GM21360 (cell line): ENCODE results near the gene CTNNA3.

ENCODE experiments used
- ATAC-seq: cut with Tn5 transposase; IDR thresholded peaks from one replicate; pipeline ENCODE4 v1.9.1; 2021; ENCODE audit warnings: mild to moderate bottlenecking, moderate library complexity; ENCODE audit not compliant: unreplicated experiment

CTNNA3 gene

DNA sequence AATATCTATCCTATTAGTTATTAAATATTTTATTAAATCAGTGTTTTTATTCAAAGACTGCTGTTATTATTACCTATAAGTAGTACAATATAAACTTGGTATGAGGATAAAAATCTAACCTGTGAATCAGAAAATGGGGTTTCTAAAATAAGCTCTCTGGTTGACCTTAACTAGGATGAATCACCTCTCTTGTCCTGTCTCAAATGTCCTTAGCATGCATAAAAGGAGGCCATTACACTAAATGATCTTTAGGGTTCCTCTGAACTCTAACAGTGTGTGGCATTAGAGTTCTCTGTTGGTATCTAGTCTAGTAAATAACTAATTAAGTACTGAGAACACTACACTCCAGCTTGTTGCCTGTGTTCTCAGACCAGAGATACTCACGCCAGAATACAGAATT, 913.2 kb downstream of the CTNNA3 start:
- no peak for ATAC-seq

DNA sequence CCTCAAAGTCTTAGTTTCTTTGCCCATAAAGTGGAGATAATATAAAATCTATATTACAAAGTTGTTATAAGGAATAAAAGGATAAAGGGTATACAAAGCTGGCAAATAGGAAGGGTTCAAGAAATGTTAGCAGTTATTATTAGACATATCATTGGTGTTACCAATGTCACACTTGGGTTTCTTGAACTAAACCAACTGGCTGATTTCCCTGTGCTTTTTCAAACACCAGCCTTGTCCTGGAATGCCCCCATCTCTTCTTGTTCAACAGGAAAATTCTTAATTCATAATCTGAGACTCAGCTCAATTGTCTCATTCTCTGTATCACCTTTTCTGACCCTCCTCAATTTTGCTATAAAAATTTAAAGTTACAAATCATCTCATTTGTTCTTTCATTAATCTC, 913.9 kb downstream of the CTNNA3 start:
- ATAC-seq, result no peak

DNA sequence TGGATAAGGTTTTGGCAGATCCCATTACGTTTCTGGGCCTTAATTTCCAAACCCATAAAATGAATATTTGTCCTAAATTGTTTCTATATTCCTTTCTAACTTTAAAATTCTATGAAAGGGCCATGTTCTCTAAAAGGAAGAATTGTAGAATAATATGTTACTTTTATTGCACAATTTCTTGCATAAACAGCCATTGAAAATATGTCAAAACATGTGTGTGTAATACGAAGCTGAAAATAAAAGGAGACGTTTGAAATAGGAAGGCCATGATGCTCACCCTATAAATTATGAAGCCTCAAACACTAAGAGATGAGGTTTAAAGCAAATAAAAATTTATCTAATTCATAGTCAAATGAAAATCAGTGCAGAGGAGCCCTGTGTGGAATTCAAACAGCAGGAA, 915.2 kb downstream of the CTNNA3 start:
- ATAC-seq, result no peak

DNA sequence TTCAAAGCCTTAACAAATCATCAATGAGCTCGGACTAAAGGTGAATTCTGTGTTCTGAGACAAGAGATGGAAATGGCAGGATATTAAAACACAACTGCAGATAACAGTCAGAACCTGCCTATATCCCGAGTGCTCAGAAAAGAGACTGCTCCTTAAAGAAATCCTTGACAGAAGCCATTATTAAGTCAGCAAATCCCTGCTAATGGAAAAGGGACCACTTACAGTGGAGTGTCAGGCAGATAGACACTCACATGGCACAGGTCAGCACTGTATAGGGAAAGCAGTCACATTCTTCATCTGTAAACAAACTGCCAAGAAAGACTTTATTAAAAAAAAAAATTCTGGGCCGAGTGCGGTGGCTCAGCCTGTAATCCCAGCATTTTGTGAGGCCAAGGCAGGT, 917.6 kb downstream of the CTNNA3 start:
- no peak for ATAC-seq

DNA sequence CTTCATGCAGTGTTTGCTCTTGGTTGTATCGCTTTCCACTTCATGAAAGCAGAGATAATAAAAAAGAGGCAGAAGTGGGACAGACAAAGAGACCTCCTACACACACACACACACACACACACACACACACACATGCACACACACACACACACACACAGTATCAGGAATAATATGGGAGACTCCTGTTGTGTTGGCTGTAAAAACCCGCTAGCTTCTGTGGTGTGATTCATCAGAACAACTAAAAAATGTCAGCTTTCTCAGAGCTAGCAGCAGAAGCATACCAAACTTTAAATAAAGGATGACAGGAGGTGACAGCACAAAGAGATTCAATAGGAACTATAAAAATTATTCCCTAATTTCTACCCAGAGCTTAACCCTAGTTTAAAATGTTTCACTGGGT, 918.3 kb downstream of the CTNNA3 start:
- no peak for ATAC-seq

DNA sequence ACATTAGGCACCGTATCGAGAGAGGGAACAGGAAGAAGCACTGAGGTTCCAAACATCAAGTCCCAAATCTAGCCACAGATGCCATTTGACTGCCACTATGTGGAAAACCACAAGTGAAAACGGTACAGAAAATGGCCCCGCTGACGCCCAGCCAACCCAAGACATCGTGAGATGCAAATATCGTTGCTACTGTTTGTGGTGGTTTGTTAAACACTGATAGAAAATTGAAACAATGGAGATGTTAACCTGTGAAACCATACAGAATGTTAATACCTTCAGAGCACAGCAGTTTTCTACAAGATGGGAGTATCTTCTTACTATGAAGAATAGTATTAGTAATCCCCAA, 922.5 kb downstream of the CTNNA3 start:
- no peak for ATAC-seq

DNA sequence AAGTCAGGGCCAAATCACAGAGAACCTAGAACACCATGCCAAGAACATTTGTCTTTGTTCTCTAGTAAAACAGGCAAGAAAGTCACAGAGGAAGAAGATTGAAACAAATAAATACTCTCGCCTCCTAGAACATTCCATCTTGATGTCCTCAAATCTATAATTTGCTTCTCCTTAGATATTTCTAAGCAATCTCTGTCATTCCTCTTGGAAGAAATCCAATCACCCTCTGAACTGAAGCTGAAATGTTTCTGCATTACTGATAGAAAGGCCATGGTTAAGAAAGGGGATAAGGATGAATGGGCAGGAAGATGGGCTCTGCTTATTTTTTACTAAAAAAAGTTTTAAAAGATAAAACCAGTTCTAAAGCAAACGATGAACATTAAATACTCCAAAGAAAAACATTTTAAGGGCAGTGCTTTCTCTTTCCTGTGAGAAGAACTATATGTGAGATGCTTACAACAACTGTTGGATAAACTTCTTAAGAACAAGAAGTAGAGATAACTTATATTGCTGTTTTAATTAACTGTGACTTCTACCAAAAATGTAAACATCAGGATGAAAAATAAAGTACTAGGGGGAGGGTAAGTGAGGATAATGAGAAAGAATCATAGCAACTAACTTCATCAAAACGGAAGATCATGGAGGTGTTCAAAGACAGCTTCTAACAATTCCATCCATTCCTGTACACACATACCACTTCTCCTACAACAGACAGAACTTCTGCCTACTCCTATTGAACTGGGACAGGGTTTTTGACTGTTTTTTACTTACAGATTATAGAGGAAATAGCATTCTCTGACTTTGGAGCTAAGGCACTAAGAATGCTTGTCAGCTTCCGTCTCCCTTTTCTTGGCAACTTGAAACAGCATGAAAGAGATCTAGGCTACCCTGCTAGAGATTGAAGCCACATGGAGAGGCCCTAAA, 923.2 kb downstream of the CTNNA3 start:
- ATAC-seq, result no peak

DNA sequence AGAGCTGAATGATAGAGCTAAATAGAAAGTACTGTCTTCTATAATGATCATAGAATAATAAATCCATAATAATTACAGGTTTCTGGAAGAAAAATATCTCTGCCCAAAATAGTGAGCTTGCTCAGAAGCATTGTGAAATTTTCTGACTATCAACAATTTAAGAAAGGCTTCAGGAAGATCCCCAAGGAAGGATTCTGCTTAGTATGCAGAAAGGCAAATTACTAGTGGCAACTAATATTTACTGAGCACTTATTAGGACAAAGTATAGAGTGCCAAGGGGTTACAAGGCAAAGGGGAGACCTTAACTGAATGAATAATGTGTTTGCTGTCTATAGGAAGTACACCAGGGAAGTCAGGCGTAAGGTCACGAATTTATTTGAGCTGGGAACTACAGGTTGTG, 928.3 kb downstream of the CTNNA3 start:
- no peak for ATAC-seq

DNA sequence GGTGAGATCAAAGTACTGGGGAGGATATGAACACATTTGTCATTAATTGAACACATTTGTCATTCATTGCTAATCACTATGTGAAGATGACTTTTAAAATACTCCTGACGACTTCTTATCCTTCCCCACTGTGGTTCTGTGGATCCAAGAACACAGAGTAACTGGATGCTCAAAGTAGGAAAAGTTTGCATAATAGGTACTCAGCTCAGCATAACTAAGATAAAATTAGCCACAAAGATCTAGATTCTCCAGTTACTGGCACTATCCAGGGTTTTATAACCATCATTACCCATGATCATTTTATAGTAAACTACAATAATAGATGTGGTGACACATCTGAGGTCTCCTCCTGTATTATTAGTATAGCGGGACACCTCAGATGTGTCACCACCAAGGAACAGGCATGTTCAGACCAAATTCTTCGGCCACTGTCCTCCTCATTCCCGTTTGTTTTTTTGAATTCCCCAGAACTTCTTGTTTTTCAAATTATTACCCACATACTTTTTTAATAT, 933.7 kb downstream of the CTNNA3 start:
- ATAC-seq, result no peak

DNA sequence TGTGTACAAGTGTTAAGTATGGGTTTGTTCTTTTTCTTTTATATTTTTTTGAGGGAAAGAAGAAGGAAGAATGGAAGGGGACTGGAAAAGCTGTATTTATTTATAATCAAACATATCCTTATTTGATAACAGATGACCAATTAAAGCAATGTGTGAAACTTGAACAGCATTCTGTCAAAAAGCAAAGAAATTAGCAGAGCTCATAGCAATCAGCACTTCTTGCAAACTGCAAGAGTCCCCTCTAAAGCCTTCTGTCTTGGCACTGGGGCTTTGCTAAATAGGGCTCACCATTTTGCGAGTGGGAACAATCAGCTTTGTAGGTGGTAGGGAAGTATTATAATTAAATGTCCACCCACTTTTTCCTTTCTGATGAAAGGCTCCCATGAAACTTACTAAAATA, 935.1 kb downstream of the CTNNA3 start:
- ATAC-seq, result no peak

DNA sequence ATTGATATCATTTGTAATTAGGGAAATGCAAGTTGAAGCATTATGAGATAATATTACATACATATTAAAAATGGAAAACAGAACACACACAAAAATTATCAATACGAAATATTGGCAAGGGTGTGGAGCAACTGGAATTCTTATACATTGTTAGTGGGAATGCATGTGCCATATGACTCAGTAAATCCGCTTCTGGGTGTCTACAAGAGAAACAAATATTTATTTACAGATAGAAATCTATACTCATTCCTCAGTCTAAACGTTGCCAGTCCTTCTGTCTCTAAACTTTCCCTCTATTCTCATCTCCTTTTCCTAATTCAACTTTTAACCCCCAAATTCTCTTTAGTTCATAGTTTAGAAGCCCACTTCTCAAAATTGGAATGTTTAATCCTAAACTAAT, 940.5 kb downstream of the CTNNA3 start:
- no peak for ATAC-seq

DNA sequence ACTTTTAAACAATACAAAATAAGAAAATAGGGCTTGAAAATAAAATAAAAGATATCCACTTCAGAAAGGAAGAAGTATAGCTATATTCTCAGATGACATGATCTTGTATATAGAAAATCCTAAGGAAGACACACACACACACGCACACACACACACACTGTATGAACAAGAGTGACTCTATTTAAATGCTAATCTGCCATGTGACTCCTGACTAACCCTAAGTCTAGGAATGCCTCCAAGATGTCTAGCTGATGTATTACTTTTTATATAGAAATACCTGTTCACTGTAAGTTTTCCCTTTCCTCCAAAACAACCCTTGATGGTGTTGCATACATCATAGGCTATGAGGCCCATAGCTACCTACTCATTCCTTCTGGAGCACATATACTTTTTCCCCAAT, 943.3 kb downstream of the CTNNA3 start:
- no peak for ATAC-seq

DNA sequence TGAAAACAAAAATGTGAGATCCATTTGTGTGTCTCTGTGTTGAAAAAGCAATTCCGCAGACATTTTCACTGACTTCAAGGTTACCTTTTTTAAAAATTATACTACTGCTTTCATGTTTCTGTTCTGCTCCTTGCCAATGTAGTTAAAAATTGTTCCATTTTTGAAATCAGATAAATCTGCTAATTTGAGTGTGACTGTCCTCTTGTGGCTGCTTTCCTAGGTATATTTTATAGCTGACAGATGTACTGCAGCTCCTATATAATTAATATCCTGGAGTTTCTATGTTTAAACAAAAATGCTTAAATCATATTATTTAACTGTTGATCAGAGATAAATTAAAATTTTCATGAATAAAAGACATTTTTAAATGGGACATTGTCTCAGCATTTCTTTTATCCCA, 947.8 kb downstream of the CTNNA3 start:
- ATAC-seq, result no peak

DNA sequence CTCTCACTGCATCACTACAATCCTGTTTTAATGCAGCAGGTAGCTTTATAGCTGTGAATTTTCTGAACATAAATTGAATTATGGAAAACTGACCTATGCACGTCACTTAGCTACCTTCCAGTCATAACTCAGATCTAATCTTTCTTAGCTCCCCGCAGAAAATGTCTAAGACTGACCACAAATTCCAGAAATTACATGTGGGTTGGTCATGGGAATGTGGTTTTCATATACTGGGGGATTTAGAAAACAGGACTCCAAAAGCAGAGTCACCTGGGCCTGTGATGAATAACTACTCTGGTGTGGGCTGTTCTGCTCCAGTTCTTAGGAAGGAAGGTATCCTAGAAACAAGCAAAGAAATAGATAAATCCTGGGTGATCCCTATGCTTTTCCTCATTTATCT, 948.5 kb downstream of the CTNNA3 start:
- ATAC-seq, result no peak

DNA sequence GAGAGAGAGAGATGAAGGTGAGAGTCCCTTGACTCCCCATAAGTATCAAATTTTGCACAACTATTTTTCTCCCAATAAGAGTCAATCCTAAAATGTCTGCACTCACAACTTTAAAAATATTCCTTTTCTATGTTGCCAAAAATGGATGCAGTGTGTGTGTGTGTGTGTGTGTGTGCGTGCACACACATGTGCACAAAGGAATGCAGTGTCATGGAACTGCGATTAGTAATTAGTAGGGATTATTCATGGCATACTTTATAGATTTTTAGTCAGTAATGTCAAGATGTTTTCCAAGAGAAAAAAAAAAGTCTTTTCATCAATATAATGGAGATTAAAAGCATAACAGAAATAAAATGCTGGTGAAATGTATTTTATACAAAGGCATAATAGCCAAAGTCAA, 949.3 kb downstream of the CTNNA3 start:
- ATAC-seq, result no peak

DNA sequence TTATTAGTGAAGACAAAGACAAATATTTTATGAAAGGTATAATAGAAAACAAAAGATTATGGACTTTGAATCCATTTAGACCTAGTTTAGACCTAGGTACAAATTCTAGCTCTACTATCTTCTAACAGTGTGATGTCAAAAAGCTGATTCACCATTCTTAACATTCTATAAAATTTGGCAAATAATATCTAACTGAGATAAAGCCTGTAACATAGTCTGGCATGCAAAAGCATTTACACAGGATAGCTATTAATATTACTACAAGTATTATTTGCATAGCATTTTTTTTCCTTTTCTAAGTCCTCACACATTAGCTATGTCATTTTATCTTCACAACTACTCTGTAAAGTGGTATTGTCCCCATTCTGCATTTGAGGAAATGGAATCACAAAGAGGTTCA, 949.7 kb downstream of the CTNNA3 start:
- ATAC-seq, result no peak

DNA sequence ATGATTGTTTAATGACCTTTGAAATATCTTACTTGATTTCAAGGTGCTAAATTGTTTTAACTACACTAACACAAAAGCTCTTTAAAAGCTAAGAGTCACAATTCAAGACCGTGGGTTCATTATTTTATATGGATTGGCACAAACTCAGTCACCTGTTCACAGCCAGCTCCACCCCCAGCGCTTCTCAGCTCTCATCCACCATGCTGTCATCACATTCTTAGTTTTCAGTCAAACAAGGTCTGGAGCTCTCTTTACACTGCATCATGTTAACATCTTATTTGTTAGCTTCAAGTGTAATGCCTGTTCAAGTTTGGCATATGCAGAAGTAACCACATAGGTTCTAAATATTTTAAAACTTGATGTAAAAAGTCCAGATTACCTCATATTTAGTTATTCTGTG, 951.1 kb downstream of the CTNNA3 start:
- no peak for ATAC-seq

DNA sequence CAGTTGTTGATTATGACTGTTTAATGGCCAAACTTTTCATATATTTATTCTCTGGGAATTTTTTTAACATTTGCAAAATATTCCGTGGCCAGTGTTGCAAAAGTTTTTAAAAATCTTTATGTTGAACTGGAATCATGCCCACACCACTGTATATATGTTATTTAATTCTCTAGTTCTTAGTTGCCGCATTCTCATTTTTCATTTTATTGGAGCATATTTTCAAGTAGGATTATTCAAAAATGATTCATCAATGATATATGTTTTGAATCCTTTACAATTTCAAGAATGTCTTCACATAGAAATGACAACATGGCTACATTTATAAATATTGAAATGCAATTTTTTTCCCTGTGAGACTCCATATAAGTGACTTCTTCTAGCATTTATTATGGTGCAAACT, 958.8 kb downstream of the CTNNA3 start:
- ATAC-seq, result no peak

DNA sequence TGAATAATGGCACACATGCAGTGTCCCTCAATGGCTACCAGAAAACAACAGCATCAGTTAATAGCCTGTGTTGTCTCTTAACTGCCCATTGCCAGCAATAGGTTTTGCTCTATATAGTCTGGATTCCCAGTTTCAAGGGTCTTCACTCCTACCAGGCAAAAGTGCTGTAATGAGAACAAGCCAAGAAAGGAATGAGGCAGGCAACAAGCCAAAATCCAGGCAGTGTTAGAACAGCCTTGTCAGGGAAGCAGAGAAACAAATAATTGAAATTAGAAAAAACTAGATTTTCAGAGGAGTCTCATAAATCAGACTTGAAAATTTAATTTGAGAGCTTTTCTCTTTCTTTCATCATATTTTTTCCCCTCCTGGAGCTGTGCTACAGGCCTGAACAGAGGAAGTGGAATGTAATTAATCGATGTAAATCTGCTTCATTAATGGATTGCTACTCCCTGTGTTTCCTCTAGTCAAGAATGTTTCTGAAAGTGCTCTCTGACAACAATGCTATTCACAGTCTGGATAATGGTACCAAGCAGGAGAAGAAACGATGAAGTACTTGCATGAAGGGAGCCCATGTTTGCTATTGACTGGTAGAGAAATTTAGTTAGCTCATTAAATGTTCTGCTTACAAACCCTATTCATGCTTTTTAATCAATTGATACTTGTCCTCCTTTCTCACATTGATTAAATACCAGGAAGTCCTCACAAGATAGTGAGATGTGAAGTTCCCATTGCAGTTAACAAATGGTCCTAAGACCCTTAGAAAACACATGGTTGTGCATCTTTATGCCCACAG, 972.2 kb downstream of the CTNNA3 start:
- ATAC-seq, result no peak

DNA sequence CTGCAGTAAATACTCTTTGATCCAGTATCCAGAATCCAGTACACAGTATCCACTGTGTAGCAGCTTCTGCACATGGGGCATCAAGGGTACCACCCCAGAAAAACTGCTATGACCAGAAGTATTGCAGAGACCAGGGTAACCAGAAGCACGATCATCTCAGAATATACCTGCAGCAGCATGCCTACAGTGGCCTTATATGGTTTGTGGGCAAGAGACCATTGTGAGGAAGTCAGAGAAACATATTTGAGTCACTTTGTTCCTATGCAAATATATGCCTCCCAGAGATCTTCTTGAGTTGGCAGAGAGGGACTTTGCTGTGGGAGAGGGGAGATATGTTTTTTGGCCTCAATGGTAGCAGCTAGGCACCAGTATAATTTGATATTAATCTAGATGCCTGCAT, 976.5 kb downstream of the CTNNA3 start:
- no peak for ATAC-seq

DNA sequence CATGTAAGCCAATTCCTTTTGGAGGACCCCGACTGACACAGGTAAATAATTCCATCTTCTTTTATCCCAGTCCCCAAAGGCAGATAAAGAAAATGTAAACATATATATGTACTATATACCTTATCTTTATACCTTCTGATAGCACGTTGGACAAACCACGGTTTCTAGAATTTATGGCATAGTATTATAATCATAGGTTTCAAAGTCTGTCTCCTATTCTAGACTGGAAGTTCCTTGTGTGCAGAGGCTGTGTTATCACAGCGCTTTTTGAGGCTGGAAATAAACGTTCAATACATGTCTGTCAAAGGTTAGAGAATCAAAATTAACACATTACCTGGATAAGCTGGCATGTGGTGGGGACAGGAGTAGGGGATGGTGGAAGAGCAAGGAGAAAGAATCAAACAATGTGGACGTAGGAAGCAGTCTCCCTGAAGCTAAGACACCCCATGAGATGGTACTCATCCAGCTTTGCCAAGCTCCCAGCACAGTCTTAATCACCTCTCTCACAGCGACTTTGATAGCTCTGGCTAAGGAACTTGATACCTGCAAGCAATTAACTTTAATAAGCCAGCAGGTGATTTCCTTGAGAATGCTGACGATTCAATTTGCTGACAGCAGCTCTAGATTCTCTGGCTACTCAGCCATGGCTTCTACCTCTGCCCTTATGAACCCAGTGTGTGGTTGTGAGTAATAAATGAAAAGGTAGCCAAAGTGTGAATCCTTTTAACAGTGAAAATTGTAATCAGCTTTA, 978.6 kb downstream of the CTNNA3 start:
- no peak for ATAC-seq
